AG04449 (cell line): ENCODE results near the gene TERT.
"Not testable (repeated sequence)": the region's sequence is repeated elsewhere in the genome, so short reads cannot be mapped to it uniquely, and the experiment has no call there.

ENCODE experiments used
- CTCF ChIA-PET: fragments of 350-600 bp; formaldehyde crosslinking; extraction: SDS; loops from one replicate; lab custom pipeline; 2021; ENCODE audit warnings: antibody characterized with exemption; lab: Yijun Ruan, JAX
- POLR2A ChIA-PET: fragments of 400-600, 350-600 bp; formaldehyde crosslinking; extraction: SDS; loops from one replicate; lab custom pipeline; 2020; ENCODE audit warnings: antibody characterized with exemption, inconsistent platforms; lab: Yijun Ruan, JAX
- DNase-seq: peaks from one replicate; pipeline ENCODE4 v3.0.0-alpha.2; 2010; ENCODE audit warnings: low read depth, low spot score
- H3K4me3 ChIP-seq: 2 replicates; pipeline ENCODE4 v1.5.1; 2011; ENCODE audit warnings: low read depth, mild to moderate bottlenecking, control low read depth, low read length
- CTCF ChIP-seq: IDR thresholded peaks from one replicate; pipeline ENCODE4 v1.5.1; 2011; ENCODE audit warnings: mild to moderate bottlenecking, moderate library complexity, low read length, control low read depth, inconsistent platforms; ENCODE audit not compliant: insufficient read depth; ENCODE audit errors: missing control alignments

TERT gene

GRCh38 chr5:1285883-1286291 lies 9.0 kb downstream of the TERT start:
- no peak for TF ChIP-seq CTCF
- H3K4me3 ChIP-seq = no peak overlapping the region
- CTCF ChIA-PET = no interaction called here
- DNase-seq = no peak
- POLR2A ChIA-PET = no interaction called here

GRCh38 chr5:1285141-1285540 lies 9.7 kb downstream of the TERT start:
- CTCF ChIA-PET = no interaction called here

GRCh38 chr5:1284336-1284970 lies 10.4 kb downstream of the TERT start:
- H3K4me3 ChIP-seq, POLR2A ChIA-PET, DNase-seq, CTCF ChIA-PET: not testable (repeated sequence)

More at GRCh38 chr5:1285141-1285540, 9.7 kb downstream of the TERT start:
- no peak overlapping the region for H3K4me3 ChIP-seq
- DNase-seq = no peak
- TF ChIP-seq CTCF = no peak
- POLR2A ChIA-PET = no interaction called here

GRCh38 chr5:1283729-1284041 lies 11.2 kb downstream of the TERT start:
- H3K4me3 ChIP-seq, POLR2A ChIA-PET, DNase-seq, CTCF ChIA-PET: not testable (repeated sequence)

GRCh38 chr5:1282993-1283728 lies 11.7 kb downstream of the TERT start:
- DNase-seq, POLR2A ChIA-PET, H3K4me3 ChIP-seq, CTCF ChIA-PET: not testable (repeated sequence)

GRCh38 chr5:1282131-1282992 lies 12.5 kb downstream of the TERT start:
- no peak for TF ChIP-seq CTCF
- no peak overlapping the region for H3K4me3 ChIP-seq
- CTCF ChIA-PET = no interaction called here
- POLR2A ChIA-PET = no interaction called here
- DNase-seq = no peak

GRCh38 chr5:1281038-1281882 lies 13.6 kb downstream of the TERT start:
- no peak for DNase-seq
- no peak overlapping the region for H3K4me3 ChIP-seq
- CTCF ChIA-PET = no interaction called here
- TF ChIP-seq CTCF = no peak
- POLR2A ChIA-PET = no interaction called here
